H9 (cell line): ENCODE measurements around the gene OR2H2. TPM values are rescaled to one million over a fixed set of nuclear protein-coding genes. Genes with fewer than 3 reads are reported as not detected.

Experiments
- DNase-seq: peaks from one replicate; pipeline ENCODE4 v3.0.0-alpha.2; 2017
- H2AFZ ChIP-seq: one replicate; pipeline ENCODE4 v1.6.1; 2013; ENCODE audit warnings: mild to moderate bottlenecking, low read length, control low read depth, moderate library complexity
- H2AK5ac ChIP-seq: 2 replicates; pipeline ENCODE4 v1.6.1; 2013; ENCODE audit warnings: low read length, control low read depth, mixed read lengths; ENCODE audit not compliant: insufficient read length
- H2BK120ac ChIP-seq: one replicate; pipeline ENCODE4 v1.6.1; 2013; ENCODE audit warnings: low read depth, mild to moderate bottlenecking, low read length, control low read depth, inconsistent platforms; ENCODE audit not compliant: poor library complexity, severe bottlenecking
- H2BK12ac ChIP-seq: 2 replicates; pipeline ENCODE4 v1.6.1; 2013; ENCODE audit warnings: low read length, control low read depth, mixed read lengths, low read depth; ENCODE audit not compliant: insufficient read length
- H2BK15ac ChIP-seq: 2 replicates; pipeline ENCODE4 v1.6.1; 2013; ENCODE audit warnings: low read depth, low read length, control low read depth
- H2BK20ac ChIP-seq: one replicate; pipeline ENCODE4 v1.6.1; 2013; ENCODE audit warnings: low read depth, mild to moderate bottlenecking, low read length, control low read depth, inconsistent platforms; ENCODE audit not compliant: poor library complexity, severe bottlenecking
- H2BK5ac ChIP-seq: 2 replicates; pipeline ENCODE4 v1.6.1; 2013; ENCODE audit warnings: low read length, control low read depth, mixed read lengths; ENCODE audit not compliant: insufficient read length
- H3K14ac ChIP-seq: 2 replicates; pipeline ENCODE4 v1.6.1; 2013; ENCODE audit warnings: low read length, control low read depth; ENCODE audit not compliant: insufficient read depth
- H3K18ac ChIP-seq: 2 replicates; pipeline ENCODE4 v1.6.1; 2013; ENCODE audit warnings: low read depth, mild to moderate bottlenecking, mixed read lengths, low read length, control low read depth; ENCODE audit not compliant: insufficient read length
- H3K23ac ChIP-seq: 2 replicates; pipeline ENCODE4 v1.6.1; 2013; ENCODE audit warnings: low read length, control low read depth, mixed read lengths, low read depth; ENCODE audit not compliant: insufficient read length
- H3K23me2 ChIP-seq: 2 replicates; pipeline ENCODE4 v1.6.1; 2013; ENCODE audit warnings: low read depth, mild to moderate bottlenecking, mixed read lengths, low read length, control low read depth; ENCODE audit not compliant: insufficient read length, poor library complexity, severe bottlenecking
- H3K27ac ChIP-seq: 2 replicates; pipeline ENCODE4 v1.5.1; 2013; ENCODE audit warnings: low read length, control low read depth, mixed read lengths, low read depth; ENCODE audit not compliant: insufficient read length
- H3K27me3 ChIP-seq: 2 replicates; pipeline ENCODE4 v1.6.1; 2013; ENCODE audit warnings: low read length, control low read depth, inconsistent platforms; ENCODE audit not compliant: insufficient read depth
- H3K4ac ChIP-seq: 2 replicates; pipeline ENCODE4 v1.6.1; 2013; ENCODE audit warnings: low read depth, mild to moderate bottlenecking, control low read depth, inconsistent platforms, low read length, moderate library complexity
- H3K4me1 ChIP-seq: 2 replicates; pipeline ENCODE4 v1.6.1; 2013; ENCODE audit warnings: low read length, control low read depth, inconsistent platforms; ENCODE audit not compliant: insufficient read depth
- H3K4me2 ChIP-seq: 2 replicates; pipeline ENCODE4 v1.6.1; 2013; ENCODE audit warnings: low read length, control low read depth, mixed read lengths; ENCODE audit not compliant: insufficient read length, insufficient read depth
- H3K56ac ChIP-seq: 2 replicates; pipeline ENCODE4 v1.6.1; 2013; ENCODE audit warnings: low read depth, mild to moderate bottlenecking, mixed read lengths, low read length, control low read depth; ENCODE audit not compliant: insufficient read length
- H3K79me1 ChIP-seq: 2 replicates; pipeline ENCODE4 v1.6.1; 2013; ENCODE audit warnings: low read depth, mild to moderate bottlenecking, moderate library complexity, low read length, control low read depth, inconsistent platforms; ENCODE audit not compliant: insufficient read depth, poor library complexity, severe bottlenecking
- H3K79me2 ChIP-seq: 2 replicates; pipeline ENCODE4 v1.6.1; 2013; ENCODE audit warnings: low read length, control low read depth, inconsistent platforms; ENCODE audit not compliant: insufficient read depth
- H3K9ac ChIP-seq: 2 replicates; pipeline ENCODE4 v1.6.1; 2013; ENCODE audit warnings: low read length, control low read depth, mixed read lengths; ENCODE audit not compliant: insufficient read length; ENCODE audit errors: extremely low read depth
- H3K9me3 ChIP-seq: one replicate; pipeline ENCODE4 v1.6.1; 2013; ENCODE audit warnings: low read depth, low read length, inconsistent platforms; ENCODE audit not compliant: control insufficient read depth
- H3T11ph ChIP-seq: one replicate; pipeline ENCODE4 v1.6.1; 2013; ENCODE audit warnings: mild to moderate bottlenecking, low read length, control low read depth, inconsistent platforms
- H4K20me1 ChIP-seq: one replicate; pipeline ENCODE4 v1.6.1; 2013; ENCODE audit not compliant: control insufficient read depth, insufficient read length, insufficient read depth
- H4K5ac ChIP-seq: 2 replicates; pipeline ENCODE4 v1.6.1; 2013; ENCODE audit warnings: low read depth, mild to moderate bottlenecking, mixed read lengths, low read length, control low read depth; ENCODE audit not compliant: insufficient read length
- H4K8ac ChIP-seq: replicated peaks from 2 replicates; pipeline ENCODE4 v1.6.1; 2013; ENCODE audit warnings: low read length, control low read depth, mixed read lengths, low read depth; ENCODE audit not compliant: insufficient read length
- H4K91ac ChIP-seq: 2 replicates; pipeline ENCODE4 v1.6.1; 2013; ENCODE audit warnings: low read depth, mild to moderate bottlenecking, moderate library complexity, mixed read lengths, low read length, control low read depth; ENCODE audit not compliant: insufficient read length
- H3K27ac Mint-ChIP-seq, 3 experiments: 2 replicates in 2 of 3; 3 replicates in 1 of 3; pipeline ENCODE4 v1.8.0; 2020 to 2021; ENCODE audit warnings: mixed read lengths in 3 of 3, mild to moderate bottlenecking in 1 of 3, moderate library complexity in 1 of 3
- H3K27me3 Mint-ChIP-seq: 2 replicates; pipeline ENCODE4 v1.8.0; 2021; ENCODE audit warnings: low read depth, mild to moderate bottlenecking, moderate library complexity, mixed read lengths
- H3K36me3 Mint-ChIP-seq, 3 experiments: 2 replicates in 2 of 3; 3 replicates in 1 of 3; pipeline ENCODE4 v1.8.0; 2020 to 2021; ENCODE audit warnings: low read depth in 3 of 3, mixed read lengths in 3 of 3; ENCODE audit not compliant: insufficient read depth in 1 of 3
- H3K4me1 Mint-ChIP-seq, 2 experiments: 2 replicates each; pipeline ENCODE4 v1.8.0; 2020; ENCODE audit warnings: mixed read lengths in 2 of 2
- H3K4me3 Mint-ChIP-seq, 2 experiments: 2 replicates in 1 of 2; 3 replicates in 1 of 2; pipeline ENCODE4 v1.8.0; 2020 to 2021; ENCODE audit warnings: mild to moderate bottlenecking in 2 of 2, mixed read lengths in 2 of 2, moderate library complexity in 1 of 2
- H3K9me3 Mint-ChIP-seq, 2 experiments: 2 replicates in 1 of 2; 3 replicates in 1 of 2; pipeline ENCODE4 v1.8.0; 2020; ENCODE audit warnings: mild to moderate bottlenecking in 2 of 2, mixed read lengths in 2 of 2, moderate library complexity in 1 of 2
- CTCF ChIP-seq: fragments of 200-600 bp; sonication (generic); conservative IDR thresholded peaks from 3 replicates; pipeline ENCODE4 v1.8.0; 2021; ENCODE audit warnings: antibody characterized with exemption, mild to moderate bottlenecking
- WGBS: extraction: QIAGEN DNeasy Blood & Tissue Kit; methylation state at CpG from one replicate; pipeline ENCODE4 v1.1.7; 2013; ENCODE audit warnings: missing lambda C conversion rate, low lambda C conversion rate, mixed read lengths; ENCODE audit not compliant: insufficient read length; ENCODE audit errors: extremely low coverage; 5-methylcytosine and 5-hydroxymethylcytosine counted together
- total RNA-seq: library from RNA; stranded (reverse); gene quantifications from 2 replicates; pipeline ENCODE4 v1.2.1, GENCODE V29; 2021

Gene OR2H2
- total RNA-seq, 1 experiment from 2014 or later = not detected

- no peak overlapping the region for H2BK5ac ChIP-seq
- no peaks in the 10 kb centered on the region for H3K9me3 ChIP-seq
- H3K4me3 Mint-ChIP-seq = peak overlapping the region; percentile 62 to 82
- H3K9ac ChIP-seq = no peak overlapping the region
- H3K27me3 Mint-ChIP-seq = peaks cover 94% of the 10 kb centered on the region
- no peak overlapping the region for H2AK5ac ChIP-seq
- no peak overlapping the region for H2AFZ ChIP-seq
- H4K5ac ChIP-seq = no peak overlapping the region
- peak; percentile 89 for DNase-seq
- H3K4me1 Mint-ChIP-seq = peaks cover 27 to 37% of the 10 kb centered on the region in 2 experiments
- H3K79me1 ChIP-seq = no peaks in the 10 kb centered on the region
- no peaks in the 10 kb centered on the region for H3K79me2 ChIP-seq
- H3K9me3 Mint-ChIP-seq = peaks cover 6 to 9% of the 10 kb centered on the region in 2 experiments; a peak in 3 of 5 replicates
- H3K4me2 ChIP-seq = peak overlapping the region; percentile 53
- peaks cover 3 to 16% (median 8%) of the 10 kb centered on the region in 3 experiments; a peak in 5 of 7 replicates for H3K36me3 Mint-ChIP-seq
- H4K91ac ChIP-seq = no peak overlapping the region
- peaks cover 11% of the 10 kb centered on the region for H3K23me2 ChIP-seq
- no peak overlapping the region for H3T11ph ChIP-seq
- H3K18ac ChIP-seq = no peak overlapping the region
- H3K4ac ChIP-seq = no peak overlapping the region
- no peak overlapping the region; a peak in 1 of 7 replicates for H3K27ac Mint-ChIP-seq
- H3K14ac ChIP-seq = peak overlapping the region; percentile 16; the same call in 1 of the 2 replicates
- no peak overlapping the region for H3K56ac ChIP-seq
- no peaks in the 10 kb centered on the region; the same call in 1 of the 2 replicates for H3K4me1 ChIP-seq
- peaks cover 26% of the 10 kb centered on the region for H3K27me3 ChIP-seq
- H4K20me1 ChIP-seq = no peaks in the 10 kb centered on the region
- no peak overlapping the region for H3K27ac ChIP-seq
- no peak overlapping the region for H2BK20ac ChIP-seq
- no peak overlapping the region for H3K23ac ChIP-seq
- H2BK120ac ChIP-seq = no peak overlapping the region
- H4K8ac ChIP-seq = no peak overlapping the region
- no peak overlapping the region for H2BK12ac ChIP-seq
- TF ChIP-seq CTCF = peak; percentile 42; the same call in 2 of the 3 replicates
- H2BK15ac ChIP-seq = no peak overlapping the region
- WGBS = no CpG with 5 or more reads among the region's 83 CpGs
Observed at GRCh38 chr6:29553268-29554057, 31.5 kb upstream of the OR2H2 start.
